DMS53 treated with DMSO at 0.1 percent for 48 hours (cell line): ENCODE results near the gene DUSP11.
"Not testable (repeated sequence)": the region's sequence is repeated elsewhere in the genome, so short reads cannot be mapped to it uniquely, and the experiment has no call there.

Experiments used
- DNase-seq: peaks from one replicate; lab custom pipeline; 2025; ENCODE audit not compliant: unreplicated experiment; lab: John Stamatoyannopoulos, UW

Gene DUSP11

GRCh38 chr2:73779467-73780236 lies at the start of gene DUSP11:
Gene DUSP11 (minus strand): TSS chr2:73780103. CDS start chr2:73779974, 129 bp downstream.
- DNase-seq = peak; percentile 90

DNA sequence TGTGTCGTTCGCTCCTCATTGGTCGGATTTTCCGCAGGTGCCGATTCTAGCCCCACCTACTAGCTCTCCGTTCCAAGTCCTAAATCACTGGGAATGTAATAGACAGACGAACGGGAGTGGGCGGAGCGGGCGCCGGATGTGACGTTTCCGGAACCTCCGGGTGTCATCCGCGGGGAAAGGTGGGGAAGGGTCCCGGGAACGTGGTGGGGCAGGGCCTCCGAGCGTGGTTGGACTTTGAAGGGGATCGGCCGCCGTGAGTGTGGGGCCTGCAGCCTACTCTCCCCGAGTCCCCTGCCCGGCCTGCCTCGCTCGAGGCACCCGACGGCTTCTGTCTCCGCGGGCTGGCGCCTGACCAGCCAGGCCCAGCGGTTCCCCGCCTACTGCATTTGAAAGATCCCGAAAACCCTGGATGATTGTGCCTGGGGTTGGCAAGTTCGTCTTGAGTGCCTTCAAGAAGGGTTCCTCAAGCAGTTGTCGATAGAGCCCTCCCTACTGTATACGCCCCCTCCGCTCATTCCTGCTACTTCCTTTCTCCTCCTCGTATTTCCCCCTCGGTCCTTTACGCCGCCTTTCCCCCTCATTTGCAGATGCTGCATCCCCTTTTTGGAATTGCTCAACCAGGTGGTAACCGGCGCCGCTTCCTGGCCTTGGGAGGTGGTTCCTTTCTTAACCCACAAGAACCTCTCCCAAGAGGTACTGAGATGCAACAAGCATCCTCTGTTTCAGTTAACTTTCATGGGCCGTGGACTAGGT lies 49.1 kb upstream of the DUSP11 start, which contains the start of gene STAMBP:
STAMBP (plus strand) TSS at position 144 of the 753 bp plus-strand sequence. CDS start 1,896 bp downstream, outside the sequence.
- DNase-seq = peak; percentile 94

GRCh38 chr2:73828389-73828817 lies 48.5 kb upstream of the DUSP11 start:
- no peak for DNase-seq

DNA sequence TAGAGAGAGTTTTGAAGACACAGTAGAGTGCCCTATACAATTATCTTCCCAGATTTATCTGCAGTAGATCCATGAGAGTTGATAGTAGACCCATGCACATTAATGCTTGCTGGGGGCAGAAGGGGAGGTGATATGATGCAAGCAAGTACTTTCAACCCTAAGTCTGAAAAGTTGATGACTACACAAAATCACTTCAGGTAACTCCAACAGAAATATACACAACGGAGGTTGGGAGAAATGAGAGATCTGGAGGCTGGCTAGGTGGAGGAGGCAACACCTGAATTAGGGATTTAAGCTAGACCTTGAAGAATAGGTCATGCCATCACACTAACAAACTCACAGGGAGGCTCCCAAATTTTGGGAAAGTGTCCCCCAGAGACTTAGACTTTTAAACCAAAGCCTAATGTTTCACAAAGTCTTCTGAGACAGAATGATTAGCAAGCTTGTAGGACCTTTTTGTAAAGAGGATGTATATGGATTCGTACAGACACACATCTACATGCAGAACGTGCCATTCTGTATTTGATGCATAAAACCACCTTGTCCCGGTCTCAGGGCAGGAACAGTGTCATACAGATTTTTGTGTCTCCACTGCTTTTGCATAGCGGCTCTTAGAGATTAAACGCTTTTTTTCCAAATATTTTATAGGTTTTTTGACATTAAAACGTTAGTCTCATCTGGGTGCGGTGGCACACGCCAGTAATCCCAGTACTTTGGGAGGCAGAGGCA lies 47.9 kb upstream of the DUSP11 start:
- DNase-seq = no peak

DNA sequence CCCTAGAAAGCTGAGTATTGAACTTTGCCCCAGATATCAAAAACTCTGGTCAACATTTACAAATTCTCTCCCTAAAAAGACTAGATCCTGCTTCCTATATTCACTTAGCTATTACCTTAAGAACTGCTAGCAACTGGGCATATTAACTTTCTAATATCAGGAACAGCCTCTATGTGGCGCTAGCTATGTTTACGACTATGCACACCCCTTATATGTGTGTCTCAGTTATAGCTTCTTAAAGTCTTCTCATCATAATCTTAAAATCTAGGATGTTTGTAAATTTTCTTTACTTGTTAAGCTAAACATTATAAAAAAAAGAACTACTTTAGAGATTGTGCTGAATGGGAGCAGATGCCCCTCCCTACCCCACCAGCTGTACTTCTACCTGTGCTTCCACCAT lies 47.1 kb upstream of the DUSP11 start:
- peak; percentile 45 for DNase-seq

GRCh38 chr2:73825408-73825807 lies 45.5 kb upstream of the DUSP11 start:
- no peak for DNase-seq

DNA sequence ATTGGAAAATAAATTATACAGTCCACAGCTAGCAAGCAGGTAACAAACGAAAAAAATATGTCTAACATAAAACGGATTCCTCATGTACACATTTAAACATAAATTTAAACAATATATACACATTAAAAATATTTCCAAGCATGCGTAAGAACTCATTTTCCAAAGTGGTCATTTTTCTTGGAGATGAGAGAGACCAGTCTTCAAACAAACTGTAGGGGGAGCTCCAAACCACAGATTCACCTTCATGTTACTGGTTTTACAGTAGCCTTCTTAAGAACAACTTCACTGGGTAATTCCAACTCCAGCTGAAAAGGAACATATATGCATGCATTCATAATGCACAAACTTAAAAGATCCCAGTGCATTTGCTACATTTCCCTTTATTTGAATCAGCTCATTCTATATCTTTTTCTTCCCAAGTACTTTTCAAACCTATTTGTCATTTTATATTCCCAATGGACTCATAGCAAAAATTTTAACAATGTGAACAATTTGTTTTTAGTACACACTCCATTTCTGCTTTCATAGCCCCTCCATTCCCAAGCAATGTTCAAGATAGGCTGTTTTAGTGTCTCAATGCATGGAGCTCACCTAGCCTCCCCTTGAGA lies 44.1 kb upstream of the DUSP11 start:
- peak; percentile 79 for DNase-seq

DNA sequence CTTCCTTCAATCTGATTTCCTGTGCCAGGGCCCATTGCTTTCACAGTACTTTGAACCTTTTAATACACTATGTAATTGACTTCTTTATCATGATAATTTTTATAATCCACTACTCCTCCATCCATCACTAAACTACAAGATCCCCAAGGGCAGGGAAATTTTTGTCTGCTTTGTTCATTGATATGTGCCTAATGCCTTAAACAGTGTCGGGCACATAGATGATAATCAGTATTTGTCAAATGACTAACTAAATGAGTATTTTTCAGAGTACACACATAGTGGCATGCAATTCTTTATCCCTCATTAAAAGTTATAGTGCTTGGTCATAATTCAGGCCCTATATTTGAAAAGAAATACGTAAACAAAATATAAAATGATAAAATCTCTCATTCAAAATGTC lies 43.5 kb upstream of the DUSP11 start:
- DNase-seq = no peak

- DNase-seq = no peak
Measured at GRCh38 chr2:73822991-73823390, 43.1 kb upstream of the DUSP11 start.

DNA sequence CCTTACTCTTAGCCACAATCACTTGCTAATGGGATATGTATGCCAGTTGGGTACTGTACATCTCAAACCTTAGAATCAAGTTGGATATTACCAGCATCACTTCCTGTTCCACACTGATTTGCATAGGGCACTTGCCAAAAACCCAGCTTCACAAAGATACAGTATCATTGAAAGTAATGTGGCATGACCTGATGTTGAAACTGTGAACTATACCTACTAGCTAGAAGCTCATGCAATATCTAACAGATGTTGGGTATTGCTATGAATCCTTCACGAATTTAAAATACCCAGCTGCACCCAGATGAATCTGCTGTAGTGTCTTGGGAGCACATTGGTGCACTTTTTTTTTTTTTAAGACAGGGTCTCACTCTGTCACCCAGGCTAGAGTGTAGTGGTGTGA lies 42.4 kb upstream of the DUSP11 start:
- no peak for DNase-seq

- DNase-seq = no peak
Measured at GRCh38 chr2:73821669-73822068, 41.8 kb upstream of the DUSP11 start.

DNA sequence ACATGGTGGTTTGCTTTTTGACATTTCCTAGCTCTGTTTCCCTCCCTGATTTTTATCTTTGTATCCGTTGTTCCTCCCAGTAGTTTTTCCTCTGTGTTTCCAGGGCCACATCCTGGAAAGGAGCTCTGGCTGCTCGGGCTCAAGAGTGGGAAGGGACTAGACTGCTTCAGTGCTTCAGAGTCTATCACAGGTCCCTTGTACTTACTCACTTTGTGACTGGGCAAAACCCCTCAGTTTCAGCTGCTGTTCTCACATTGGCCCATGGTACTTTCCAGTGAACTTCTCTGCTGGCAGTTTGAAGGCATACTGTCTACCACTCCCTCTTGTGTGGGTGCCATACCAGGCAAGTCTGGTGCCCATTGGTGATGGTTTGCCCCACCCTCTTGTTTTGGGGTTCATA lies 41.3 kb upstream of the DUSP11 start:
- no peak for DNase-seq

DNA sequence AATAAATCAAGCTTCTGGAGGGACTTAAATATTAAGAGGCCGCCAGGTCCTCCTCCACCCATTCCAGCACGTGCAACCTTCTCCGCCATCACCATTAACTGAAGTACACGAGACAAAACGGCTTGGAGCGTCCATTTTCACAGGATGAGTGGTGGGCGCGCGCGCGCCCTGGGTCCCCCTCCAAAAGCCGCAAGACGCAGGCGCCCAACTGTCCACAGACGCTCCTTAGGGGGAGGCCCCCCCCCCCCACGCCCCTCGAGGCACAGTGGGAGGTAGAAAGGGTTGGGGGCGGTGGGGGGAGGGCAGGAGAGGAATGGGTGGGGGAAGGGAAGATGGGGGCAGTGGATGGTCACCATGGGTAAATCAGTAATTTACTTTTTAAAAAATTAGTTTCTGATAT lies 38.4 kb upstream of the DUSP11 start:
- no peak for DNase-seq

- no peak for DNase-seq
Measured at GRCh38 chr2:73812635-73813034, 32.7 kb upstream of the DUSP11 start.

GRCh38 chr2:73811878-73812277 lies 32.0 kb upstream of the DUSP11 start:
- DNase-seq = no peak

DNA sequence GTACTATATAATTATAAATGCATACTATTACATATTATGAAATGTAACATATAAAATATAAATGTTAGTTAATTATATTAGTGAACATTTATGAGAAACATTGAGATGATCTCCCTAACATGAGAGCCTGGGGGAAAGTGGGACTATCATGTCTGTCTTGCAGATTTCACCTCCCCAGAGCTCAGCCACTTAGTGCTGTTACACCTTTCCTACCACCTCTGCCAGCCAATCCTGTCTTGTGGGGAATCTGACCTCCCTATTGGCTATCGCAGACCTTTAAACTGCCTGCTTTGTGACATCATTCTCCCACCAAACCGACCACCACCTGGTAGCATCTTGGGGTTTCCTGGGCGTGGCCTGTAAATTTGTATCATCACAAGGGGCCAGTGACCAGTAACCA lies 4.0 kb upstream of the DUSP11 start, which contains the start of gene C2orf78:
C2orf78 (plus strand) TSS at position 301 of the 400 bp plus-strand sequence. CDS start 127 bp downstream, outside the sequence.
- not testable (repeated sequence) for DNase-seq

GRCh38 chr2:73783402-73783801 lies 3.5 kb upstream of the DUSP11 start:
- not testable (repeated sequence) for DNase-seq

GRCh38 chr2:73780237-73780582 lies 307 bp upstream of the DUSP11 start:
- no peak for DNase-seq

DNA sequence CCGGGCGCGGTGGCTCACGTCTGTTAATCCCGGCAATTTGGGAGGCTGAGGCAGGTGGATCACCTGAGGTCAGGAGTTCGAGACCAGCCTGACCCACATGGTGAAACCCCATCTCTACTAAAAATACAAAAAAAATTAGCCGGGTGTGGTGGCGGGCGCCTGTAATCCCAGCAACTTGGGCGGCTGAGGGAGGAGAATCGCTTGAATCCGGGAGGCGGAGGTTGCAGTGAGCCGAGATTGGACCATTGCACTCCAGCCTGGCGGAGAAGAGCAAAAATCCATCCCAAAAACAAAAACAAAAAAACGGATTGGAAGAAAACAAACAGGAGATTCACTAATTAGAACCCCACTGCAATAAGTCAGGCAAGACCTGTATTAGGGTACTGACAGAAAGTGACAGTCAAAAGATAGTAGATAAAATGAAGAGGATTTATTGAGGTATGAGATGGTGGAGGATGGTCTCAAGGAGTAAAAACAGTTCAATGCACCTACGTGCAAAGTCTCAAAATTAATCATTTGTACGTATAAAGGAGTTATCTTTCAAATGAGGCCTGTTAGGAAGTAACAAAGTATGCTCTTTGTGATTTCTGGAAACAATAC lies 936 bp downstream of the DUSP11 start:
- not testable (repeated sequence) for DNase-seq

DNA sequence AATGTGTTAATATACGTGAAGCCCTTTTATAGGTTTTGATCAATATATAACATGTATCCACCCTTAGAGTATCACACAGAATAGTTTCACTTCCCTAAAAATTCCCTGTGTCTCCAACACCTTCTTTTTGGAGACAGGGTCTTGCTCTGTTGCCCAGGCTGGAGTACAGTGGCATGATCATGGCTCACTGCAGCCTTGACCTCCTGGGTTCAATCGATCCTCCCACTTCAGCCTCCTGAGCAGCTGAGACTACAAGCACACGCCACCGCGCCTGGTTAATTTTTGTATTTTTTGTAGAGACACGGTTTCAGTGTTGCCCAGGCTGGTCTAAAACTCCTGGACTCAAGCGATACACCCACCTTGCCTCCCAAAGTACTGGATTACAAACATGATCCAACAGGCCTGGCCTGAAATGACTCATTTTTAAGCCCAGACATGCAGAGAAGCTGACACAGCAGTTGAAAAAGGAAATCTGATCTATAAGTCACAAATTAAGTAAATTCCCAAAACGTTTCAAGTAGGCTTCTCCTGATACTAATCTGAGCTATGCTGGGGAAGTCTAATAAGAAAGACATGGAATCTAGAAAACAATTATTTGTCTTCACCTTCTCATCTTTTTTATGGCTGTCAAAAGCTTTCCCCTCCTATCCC lies 2.9 kb downstream of the DUSP11 start:
- no peak for DNase-seq
